ENCODE measurements around the gene ERAL1. TPM values are rescaled to one million over a fixed set of nuclear protein-coding genes. Genes with fewer than 3 reads are reported as not detected.

ERAL1 gene
- total and polyA plus RNA-seq, 2 experiments from 2014 or later, result 32.3 to 77.1 TPM

- no peak for DNase-seq (ENCODE audit: low read depth in 1 of 2, low spot score in 1 of 2)
These were observed 6.8 kb downstream of the ERAL1 start for GRCh38 chr17:28861393-28862203.

DNA sequence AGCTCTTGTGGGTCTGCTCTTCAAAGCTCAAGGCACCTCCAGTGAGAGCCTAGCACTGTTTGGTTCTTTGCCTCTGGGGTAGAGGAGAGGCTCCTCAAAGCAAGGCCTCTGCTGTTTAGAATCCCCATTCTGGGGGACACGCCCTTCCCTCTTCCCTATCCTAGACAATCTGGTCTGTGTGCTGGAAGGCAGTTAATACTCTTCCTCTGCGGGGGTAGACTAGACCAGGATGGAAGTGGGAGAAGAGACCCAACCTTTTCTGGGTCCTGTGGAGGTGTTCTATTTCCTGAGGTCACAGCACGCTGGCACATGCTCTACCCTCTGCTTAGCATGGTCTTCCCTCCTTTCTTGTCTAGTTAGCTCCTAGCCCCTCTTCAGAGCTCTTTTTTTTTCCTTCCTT lies 7.7 kb downstream of the ERAL1 start:
- DNase-seq (ENCODE audit: low read depth in 1 of 2, low spot score in 1 of 2), result no peak
- no peaks in the 10 kb centered on the region for H3K27me3 ChIP-seq
- no peaks in the 10 kb centered on the region for H3K9me3 ChIP-seq (ENCODE audit: low read depth)
- no peak overlapping the region for H3K27ac ChIP-seq
- peaks cover 12% of the 10 kb centered on the region for H3K36me3 ChIP-seq
- no peak overlapping the region for H3K4me3 ChIP-seq
- no peak for TF ChIP-seq CTCF (IDR thresholded peaks at IDR 0.05; ENCODE audit: low read depth, low read length)
- no peaks in the 10 kb centered on the region for H3K4me1 ChIP-seq (ENCODE audit: low read depth)

More at GRCh38 chr17:28861393-28862203, 6.8 kb downstream of the ERAL1 start:
- H3K36me3 ChIP-seq, result peaks cover 15% of the 10 kb centered on the region
- no peaks in the 10 kb centered on the region for H3K9me3 ChIP-seq (ENCODE audit: low read depth)
- no peaks in the 10 kb centered on the region for H3K4me1 ChIP-seq (ENCODE audit: low read depth)
- H3K4me3 ChIP-seq, result no peak overlapping the region
- no peak overlapping the region for H3K27ac ChIP-seq
- H3K27me3 ChIP-seq, result no peaks in the 10 kb centered on the region
- no peak for TF ChIP-seq CTCF (IDR thresholded peaks at IDR 0.05; ENCODE audit: low read depth, low read length)

- no peaks in the 10 kb centered on the region for H3K9me3 ChIP-seq (ENCODE audit: low read depth)
- H3K36me3 ChIP-seq, result peaks cover 6% of the 10 kb centered on the region
- H3K27ac ChIP-seq, result no peak overlapping the region
- no peak for DNase-seq (ENCODE audit: low read depth in 1 of 2, low spot score in 1 of 2)
- no peaks in the 10 kb centered on the region for H3K4me1 ChIP-seq (ENCODE audit: low read depth)
- no peak for TF ChIP-seq CTCF (IDR thresholded peaks at IDR 0.05; ENCODE audit: low read depth, low read length)
- H3K4me3 ChIP-seq, result no peak overlapping the region
- no peaks in the 10 kb centered on the region for H3K27me3 ChIP-seq
These were observed 9.1 kb downstream of the ERAL1 start for GRCh38 chr17:28863953-28864352.

DNA sequence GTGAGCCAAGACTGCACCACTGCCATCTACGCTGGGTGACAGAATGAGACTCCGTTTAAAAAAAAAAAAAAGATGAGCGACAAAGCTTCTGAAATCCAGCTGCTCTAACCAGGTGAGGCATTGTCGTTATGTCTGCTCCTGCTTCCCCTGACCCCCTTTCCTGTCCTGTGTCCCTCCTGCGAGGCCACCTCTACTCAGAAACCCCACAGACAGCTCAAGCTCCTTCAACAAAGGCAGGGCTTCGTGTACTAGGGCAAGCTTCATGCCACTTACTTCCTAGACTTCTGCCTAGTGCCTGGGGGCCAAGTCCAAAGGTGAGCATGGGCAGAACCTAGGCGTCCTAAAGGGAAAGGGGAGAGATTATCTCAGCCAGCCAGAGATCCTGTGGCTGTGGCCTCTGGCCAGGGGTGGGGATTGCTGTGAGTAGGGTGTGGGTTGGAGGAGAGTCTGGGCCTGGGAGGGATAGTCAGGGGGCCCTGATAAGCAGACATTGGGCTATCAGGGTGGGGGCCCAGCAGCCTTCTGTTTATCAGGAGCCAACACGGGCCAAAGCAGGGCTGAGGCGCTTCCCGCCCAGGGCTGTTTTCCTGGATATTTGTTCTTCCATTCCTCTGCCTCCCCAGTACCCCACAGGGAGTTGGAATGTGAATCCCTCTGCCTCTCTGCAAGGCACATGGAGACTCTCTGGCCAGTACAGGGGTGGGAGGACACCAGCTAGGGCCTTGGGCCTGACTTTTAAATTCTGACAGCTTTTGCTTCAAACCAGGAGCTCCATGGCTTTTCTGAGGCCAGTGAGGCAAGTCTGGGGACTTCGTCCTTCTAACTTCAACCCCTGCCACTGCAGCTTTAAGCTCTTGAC lies 10.4 kb downstream of the ERAL1 start:
- Histone ChIP-seq H3K9me3 (ENCODE audit: low read depth) (no peaks in the 10 kb centered on the region), H3K4me1 (ENCODE audit: low read depth) (no peaks in the 10 kb centered on the region), H3K36me3 (peaks cover 3% of the 10 kb centered on the region), H3K27ac (no peak overlapping the region), H3K4me3 (no peak overlapping the region), H3K27me3 (no peaks in the 10 kb centered on the region)
- DNase-seq (ENCODE audit: low read depth in 1 of 2, low spot score in 1 of 2), result peak in 1 of 2 donors; percentile 11
- no peak for TF ChIP-seq CTCF (IDR thresholded peaks at IDR 0.05; ENCODE audit: low read depth, low read length)

- Histone ChIP-seq H3K9me3 (ENCODE audit: low read depth) (no peaks in the 10 kb centered on the region), H3K27me3 (no peaks in the 10 kb centered on the region), H3K27ac (no peak overlapping the region), H3K4me3 (no peak overlapping the region), H3K36me3 (no peaks in the 10 kb centered on the region), H3K4me1 (ENCODE audit: low read depth) (no peaks in the 10 kb centered on the region)
- DNase-seq (ENCODE audit: low read depth in 1 of 2, low spot score in 1 of 2), result peak in 1 of 2 donors; percentile 14
- TF ChIP-seq CTCF (IDR thresholded peaks at IDR 0.05; ENCODE audit: low read depth, low read length), result no peak
These were observed 11.3 kb downstream of the ERAL1 start for GRCh38 chr17:28865946-28866752.

Data from cardiac muscle cell (in vitro differentiated cells and primary cell).